Right lung (tissue), 10 donors: ENCODE measurements around the gene STK31. TPM values are rescaled to one million over a fixed set of nuclear protein-coding genes. Genes with fewer than 3 reads are reported as not detected.
"Not testable (repeated sequence)": the region's sequence is repeated elsewhere in the genome, so short reads cannot be mapped to it uniquely, and the experiment has no call there.

Source experiments
- DNase-seq, 2 donors: peaks; one replicate each; pipeline ENCODE4 v3.0.0-alpha.2; 2013
- long read RNA-seq, 8 donors: transcript quantifications; one replicate each; lab custom pipeline, GENCODE V29; 2026
- polyA plus RNA-seq, 5 donors: library from polyadenylated mRNA; unstranded; fragments of 120-200 nt; gene quantifications; one replicate each; pipeline versions ENCODE4 v1.2.1 to v1.2.3, GENCODE V29; 2013; ENCODE audit warnings: inconsistent platforms in 1 of 5, low replicate concordance in 1 of 5; ENCODE audit not compliant: insufficient read length in 5 of 5, insufficient read depth in 1 of 5

The STK31 gene, protein sequence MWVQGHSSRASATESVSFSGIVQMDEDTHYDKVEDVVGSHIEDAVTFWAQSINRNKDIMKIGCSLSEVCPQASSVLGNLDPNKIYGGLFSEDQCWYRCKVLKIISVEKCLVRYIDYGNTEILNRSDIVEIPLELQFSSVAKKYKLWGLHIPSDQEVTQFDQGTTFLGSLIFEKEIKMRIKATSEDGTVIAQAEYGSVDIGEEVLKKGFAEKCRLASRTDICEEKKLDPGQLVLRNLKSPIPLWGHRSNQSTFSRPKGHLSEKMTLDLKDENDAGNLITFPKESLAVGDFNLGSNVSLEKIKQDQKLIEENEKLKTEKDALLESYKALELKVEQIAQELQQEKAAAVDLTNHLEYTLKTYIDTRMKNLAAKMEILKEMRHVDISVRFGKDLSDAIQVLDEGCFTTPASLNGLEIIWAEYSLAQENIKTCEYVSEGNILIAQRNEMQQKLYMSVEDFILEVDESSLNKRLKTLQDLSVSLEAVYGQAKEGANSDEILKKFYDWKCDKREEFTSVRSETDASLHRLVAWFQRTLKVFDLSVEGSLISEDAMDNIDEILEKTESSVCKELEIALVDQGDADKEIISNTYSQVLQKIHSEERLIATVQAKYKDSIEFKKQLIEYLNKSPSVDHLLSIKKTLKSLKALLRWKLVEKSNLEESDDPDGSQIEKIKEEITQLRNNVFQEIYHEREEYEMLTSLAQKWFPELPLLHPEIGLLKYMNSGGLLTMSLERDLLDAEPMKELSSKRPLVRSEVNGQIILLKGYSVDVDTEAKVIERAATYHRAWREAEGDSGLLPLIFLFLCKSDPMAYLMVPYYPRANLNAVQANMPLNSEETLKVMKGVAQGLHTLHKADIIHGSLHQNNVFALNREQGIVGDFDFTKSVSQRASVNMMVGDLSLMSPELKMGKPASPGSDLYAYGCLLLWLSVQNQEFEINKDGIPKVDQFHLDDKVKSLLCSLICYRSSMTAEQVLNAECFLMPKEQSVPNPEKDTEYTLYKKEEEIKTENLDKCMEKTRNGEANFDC
- 1 to 10 TPM in 3 of 5 donors, under 1 TPM in 2; 0.86 to 1.6 (median 1.2) TPM for polyA plus RNA-seq
- long read RNA-seq, donor 1: 0 reads
- long read RNA-seq, donor 2: 0 reads
- long read RNA-seq, donor 3: 0 reads
- long read RNA-seq, donor 4: 0 reads
- long read RNA-seq, donor 5: 0 reads
- long read RNA-seq, donor 6: 0 reads
- long read RNA-seq, donor 7: 0 reads
- long read RNA-seq, donor 8: 0 reads

- DNase-seq: no peak
Measured at GRCh38 chr7:23710000-23710399, at the start of gene STK31. Gene STK31, plus strand, starts transcription at chr7:23710219. Its CDS starts 67 bp downstream, at chr7:23710286.

- DNase-seq: no peak
Measured at GRCh38 chr7:23661385-23661784, 48.6 kb upstream of the STK31 start.

DNA sequence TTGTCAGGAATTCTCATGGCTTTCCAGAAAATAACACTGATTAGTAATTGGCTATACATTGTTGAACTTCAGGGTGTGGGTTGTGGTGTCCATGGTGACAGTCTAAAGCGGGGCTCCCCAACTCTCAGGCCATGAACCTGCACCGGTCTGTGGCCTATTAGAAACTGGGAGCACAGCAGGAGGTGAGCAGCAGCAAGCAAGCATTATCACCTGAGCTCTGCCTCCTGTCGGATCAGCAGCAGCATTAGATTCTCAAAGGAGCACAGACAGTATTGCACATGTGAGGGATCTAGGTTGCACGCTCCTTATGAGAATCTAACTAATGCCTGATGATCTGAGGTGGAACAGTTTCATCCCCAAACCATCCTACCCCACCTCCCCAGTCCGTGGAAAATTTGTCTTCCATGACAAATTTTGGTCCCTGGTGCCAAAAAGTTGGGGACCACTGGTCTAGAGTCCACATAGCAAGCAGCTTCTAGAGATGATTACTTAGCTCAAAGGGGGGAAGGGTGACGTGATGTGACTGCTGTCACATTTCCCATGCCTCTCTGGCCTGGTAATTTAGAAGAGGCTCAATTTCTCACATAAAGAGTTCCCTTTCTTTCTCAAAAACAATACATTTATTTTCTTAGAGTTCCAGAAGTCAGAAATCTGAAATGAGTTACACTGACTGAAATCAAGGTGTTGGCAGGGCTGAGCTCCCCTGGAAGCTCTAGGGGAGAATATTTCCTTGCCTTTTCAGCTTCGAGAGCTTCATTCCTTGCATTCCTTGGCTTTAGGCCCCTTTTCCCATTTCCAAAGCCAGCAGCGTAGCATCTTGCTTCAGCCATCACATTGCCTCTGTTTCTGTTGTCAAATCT lies 47.7 kb upstream of the STK31 start:
- DNase-seq: no peak

DNA sequence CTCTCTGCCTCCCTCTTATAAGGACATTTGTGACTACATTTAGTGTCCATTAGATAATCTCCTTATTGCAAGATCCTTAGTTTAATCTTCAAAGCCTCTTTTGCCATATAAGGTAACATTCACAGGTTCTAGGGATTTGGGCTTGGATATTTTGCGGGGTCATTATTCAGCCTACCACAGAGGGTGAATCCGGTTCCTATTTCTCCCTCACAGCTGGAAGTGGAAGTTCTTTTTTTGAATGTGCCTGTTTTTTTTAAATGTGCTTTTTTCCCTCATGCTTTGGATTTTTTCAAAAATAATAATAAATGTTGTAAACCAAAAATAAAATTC lies 47.1 kb upstream of the STK31 start:
- DNase-seq: no peak

DNA sequence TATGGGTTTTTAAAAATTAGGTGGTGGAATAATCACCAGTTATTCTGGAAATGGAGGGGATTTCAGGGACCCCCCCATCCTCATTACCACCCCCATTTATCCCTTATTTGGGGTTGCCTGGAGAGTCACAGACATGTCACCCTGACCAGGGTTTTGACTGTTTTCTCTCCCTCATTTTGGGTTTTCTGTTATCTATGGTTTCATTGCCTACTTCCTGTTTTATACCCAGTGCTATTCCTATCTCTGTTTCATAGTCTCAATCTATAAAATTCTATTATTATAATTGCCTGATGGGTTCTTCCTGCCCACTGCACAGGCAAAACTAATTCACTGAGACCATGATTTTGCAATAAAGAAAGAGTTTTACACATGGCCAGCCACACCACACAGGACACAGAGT lies 45.9 kb upstream of the STK31 start:
- DNase-seq: no peak

- no peak for DNase-seq
Measured at GRCh38 chr7:23672033-23672432, 38.0 kb upstream of the STK31 start.

GRCh38 chr7:23679898-23680413 lies 30.1 kb upstream of the STK31 start, which contains the start of gene FAM221A:
Gene FAM221A, plus strand, starts transcription at chr7:23680199. Its CDS starts 20 bp downstream, at chr7:23680219.
- peak; percentile 78 to 83 for DNase-seq

- DNase-seq: peak; percentile 47 to 53
Measured at GRCh38 chr7:23680414-23681405, 29.3 kb upstream of the STK31 start.

GRCh38 chr7:23684041-23684440 lies 26.0 kb upstream of the STK31 start:
- DNase-seq: not testable (repeated sequence)

GRCh38 chr7:23685731-23686130 lies 24.3 kb upstream of the STK31 start:
- DNase-seq: no peak

DNA sequence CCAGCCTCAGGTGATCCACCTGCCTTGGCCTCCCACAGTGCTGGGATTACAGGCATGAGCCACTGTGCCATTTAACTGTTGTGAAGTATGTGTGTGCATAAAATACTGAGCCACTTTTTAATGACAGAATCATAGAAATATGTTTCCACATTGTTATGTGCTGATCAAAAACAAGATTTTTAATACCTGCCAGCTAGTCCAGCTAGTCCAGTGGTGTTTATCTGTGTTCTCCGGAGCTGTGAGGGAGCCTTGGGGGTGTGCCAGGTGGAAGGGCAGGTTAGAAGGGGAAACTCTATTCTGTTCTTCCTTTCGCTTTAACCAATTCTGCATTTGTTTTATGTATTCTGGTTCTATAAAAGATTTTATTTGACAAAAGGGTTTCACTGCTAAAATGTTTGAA lies 23.0 kb upstream of the STK31 start:
- DNase-seq: no peak

GRCh38 chr7:23689165-23689564 lies 20.9 kb upstream of the STK31 start:
- no peak for DNase-seq

GRCh38 chr7:23691320-23691719 lies 18.7 kb upstream of the STK31 start:
- DNase-seq: no peak

- DNase-seq: no peak
Measured at GRCh38 chr7:23693224-23693623, 16.8 kb upstream of the STK31 start.

DNA sequence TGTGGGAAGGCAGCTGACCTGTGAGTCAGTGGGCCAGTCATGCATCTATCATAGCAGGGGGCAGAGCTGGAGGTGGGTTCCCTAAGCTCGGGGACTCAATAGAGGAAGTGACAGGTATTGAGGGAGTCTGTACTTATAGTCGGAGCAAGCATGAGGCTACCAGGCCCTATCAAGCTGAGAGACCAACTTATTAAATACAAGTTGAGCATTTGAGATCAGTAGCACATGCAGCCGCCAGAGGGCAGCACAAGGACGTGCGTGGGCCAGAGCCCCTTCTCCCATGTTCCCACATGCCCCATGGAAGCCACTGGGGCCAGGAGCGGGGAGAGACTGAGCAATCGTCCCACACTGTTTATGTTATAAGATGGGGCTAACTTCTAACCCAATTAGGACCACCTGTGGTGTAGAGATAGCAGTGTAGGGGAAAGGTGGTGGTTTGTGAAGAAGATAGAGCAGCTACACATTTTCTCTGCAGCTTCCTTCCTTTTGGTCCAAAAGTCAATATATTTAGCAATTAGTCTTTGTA lies 13.0 kb upstream of the STK31 start:
- DNase-seq: peak in 1 of 2 donors; percentile 24

GRCh38 chr7:23698822-23699221 lies 11.2 kb upstream of the STK31 start:
- DNase-seq: no peak

DNA sequence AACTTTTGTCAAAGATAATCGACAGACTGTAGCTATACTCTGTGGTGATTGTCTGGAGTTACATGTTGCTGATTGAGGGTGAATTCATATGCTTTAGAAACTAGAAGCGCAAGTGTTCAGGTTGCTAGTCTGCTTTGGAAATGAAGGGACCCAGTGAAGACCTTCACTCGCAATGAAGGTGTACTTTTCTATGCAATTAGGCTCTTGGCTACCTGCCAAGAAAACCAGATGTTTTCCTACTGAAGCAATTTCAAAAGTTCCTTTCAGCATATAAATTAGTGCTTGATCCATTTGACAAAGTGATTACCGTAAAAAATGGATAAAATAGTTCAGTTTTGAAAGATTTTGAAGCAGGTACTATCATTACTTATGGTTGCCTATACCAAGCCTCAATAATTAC lies 10.0 kb upstream of the STK31 start:
- DNase-seq: no peak

GRCh38 chr7:23709081-23709750 lies 803 bp upstream of the STK31 start:
- DNase-seq: no peak
